DOHH2 (cell line): ENCODE data around the gene EBP.

ENCODE experiments used
- H3F3A ChIP-seq: fragments of 200-600 bp; sonication (generic), shearing (Covaris generic); 2 replicates; pipeline ENCODE4 v1.6.0; 2016; ENCODE audit warnings: antibody characterized with exemption, mild to moderate bottlenecking; ENCODE audit not compliant: control insufficient read depth, insufficient read depth
- H3K27ac ChIP-seq: fragments of 200-600 bp; sonication (generic); 2 replicates; pipeline ENCODE4 v1.5.1; 2014; ENCODE audit warnings: low read depth, mild to moderate bottlenecking, low read length, moderate library complexity
- H3K27me3 ChIP-seq: fragments of 200-600 bp; sonication (generic); 2 replicates; pipeline ENCODE4 v1.6.1; 2014; ENCODE audit warnings: mild to moderate bottlenecking, low read length, mixed read lengths; ENCODE audit not compliant: control insufficient read depth
- H3K36me3 ChIP-seq: fragments of 200-600 bp; sonication (generic); 2 replicates; pipeline ENCODE4 v1.6.1; 2014; ENCODE audit warnings: mild to moderate bottlenecking, low read length, moderate library complexity, mixed read lengths; ENCODE audit not compliant: control insufficient read depth
- H3K4me1 ChIP-seq: fragments of 200-600 bp; sonication (generic); 2 replicates; pipeline ENCODE4 v1.6.1; 2014; ENCODE audit warnings: mild to moderate bottlenecking, low read length, mixed read lengths; ENCODE audit not compliant: control insufficient read depth
- H3K4me2 ChIP-seq: fragments of 200-600 bp; sonication (generic); 2 replicates; pipeline ENCODE4 v1.6.0; 2014; ENCODE audit warnings: mild to moderate bottlenecking, low read length, moderate library complexity
- H3K4me3 ChIP-seq: fragments of 200-600 bp; sonication (generic); 2 replicates; pipeline ENCODE4 v1.5.1; 2014; ENCODE audit warnings: mild to moderate bottlenecking, low read length, mixed read lengths
- H3K79me2 ChIP-seq: fragments of 200-600 bp; sonication (generic); 2 replicates; pipeline ENCODE4 v1.6.1; 2014; ENCODE audit warnings: mild to moderate bottlenecking, low read length, mixed read lengths; ENCODE audit not compliant: control insufficient read depth
- H3K9me2 ChIP-seq: fragments of 200-600 bp; sonication (generic); replicated peaks from 2 replicates; pipeline ENCODE4 v1.6.1; 2014; ENCODE audit warnings: mild to moderate bottlenecking, low read length, mixed read lengths; ENCODE audit not compliant: control insufficient read depth
- H3K9me3 ChIP-seq: fragments of 200-600 bp; sonication (generic); 2 replicates; pipeline ENCODE4 v1.6.1; 2014; ENCODE audit warnings: antibody characterized with exemption, low read length, mixed read lengths; ENCODE audit not compliant: control insufficient read depth, insufficient read depth
- H4K20me1 ChIP-seq: fragments of 200-600 bp; sonication (generic); 2 replicates; pipeline ENCODE4 v1.6.0; 2014; ENCODE audit warnings: low read depth, mild to moderate bottlenecking, antibody characterized with exemption, low read length, moderate library complexity; ENCODE audit not compliant: control insufficient read depth, insufficient read depth
- EZH2phosphoT487 ChIP-seq: fragments of 200-600 bp; sonication (generic); IDR thresholded peaks from 2 replicates; pipeline ENCODE4 v1.6.1; 2017; ENCODE audit warnings: borderline replicate concordance, mild to moderate bottlenecking, antibody characterized with exemption, low read length, moderate library complexity, mixed read lengths
- TF ChIP-seq, protein P1 (sequence below): fragments of 200-600 bp; sonication (generic); IDR thresholded peaks from one replicate; pipeline ENCODE4 v1.5.1; 2014; ENCODE audit warnings: antibody characterized with exemption, mild to moderate bottlenecking, low read depth, low read length; ENCODE audit not compliant: poor library complexity, severe bottlenecking

Gene EBP

DNA sequence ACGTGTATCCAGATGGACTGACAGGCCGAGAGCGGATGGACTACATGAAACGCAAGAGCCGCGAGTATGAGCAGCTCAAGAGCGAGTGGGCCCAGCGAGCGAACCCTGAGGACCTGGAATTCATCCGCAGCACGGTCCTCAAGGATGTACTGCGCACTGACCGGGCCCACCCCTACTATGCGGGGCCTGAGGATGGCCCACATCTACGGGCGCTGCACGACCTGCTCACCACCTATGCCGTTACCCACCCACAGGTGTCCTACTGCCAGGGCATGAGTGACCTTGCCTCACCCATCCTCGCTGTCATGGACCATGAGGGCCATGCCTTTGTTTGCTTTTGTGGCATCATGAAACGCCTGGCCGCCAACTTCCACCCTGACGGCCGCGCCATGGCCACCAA lies 38.0 kb downstream of the EBP start:
- Histone ChIP-seq H3K4me2 (no peak overlapping the region), H3K36me3 (peaks cover 13% of the 10 kb centered on the region), H4K20me1 (no peaks in the 10 kb centered on the region), H3K27ac (no peak overlapping the region), H3K79me2 (no peaks in the 10 kb centered on the region), H3K4me1 (no peaks in the 10 kb centered on the region), H3F3A (no peaks in the 10 kb centered on the region), H3K9me2 (no peaks in the 10 kb centered on the region), H3K9me3 (no peaks in the 10 kb centered on the region), H3K27me3 (no peaks in the 10 kb centered on the region), H3K4me3 (no peak overlapping the region)
- TF ChIP-seq EZH2phosphoT487, result no peak
- TF ChIP-seq, protein P1, sequence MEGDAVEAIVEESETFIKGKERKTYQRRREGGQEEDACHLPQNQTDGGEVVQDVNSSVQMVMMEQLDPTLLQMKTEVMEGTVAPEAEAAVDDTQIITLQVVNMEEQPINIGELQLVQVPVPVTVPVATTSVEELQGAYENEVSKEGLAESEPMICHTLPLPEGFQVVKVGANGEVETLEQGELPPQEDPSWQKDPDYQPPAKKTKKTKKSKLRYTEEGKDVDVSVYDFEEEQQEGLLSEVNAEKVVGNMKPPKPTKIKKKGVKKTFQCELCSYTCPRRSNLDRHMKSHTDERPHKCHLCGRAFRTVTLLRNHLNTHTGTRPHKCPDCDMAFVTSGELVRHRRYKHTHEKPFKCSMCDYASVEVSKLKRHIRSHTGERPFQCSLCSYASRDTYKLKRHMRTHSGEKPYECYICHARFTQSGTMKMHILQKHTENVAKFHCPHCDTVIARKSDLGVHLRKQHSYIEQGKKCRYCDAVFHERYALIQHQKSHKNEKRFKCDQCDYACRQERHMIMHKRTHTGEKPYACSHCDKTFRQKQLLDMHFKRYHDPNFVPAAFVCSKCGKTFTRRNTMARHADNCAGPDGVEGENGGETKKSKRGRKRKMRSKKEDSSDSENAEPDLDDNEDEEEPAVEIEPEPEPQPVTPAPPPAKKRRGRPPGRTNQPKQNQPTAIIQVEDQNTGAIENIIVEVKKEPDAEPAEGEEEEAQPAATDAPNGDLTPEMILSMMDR, result no peak

DNA sequence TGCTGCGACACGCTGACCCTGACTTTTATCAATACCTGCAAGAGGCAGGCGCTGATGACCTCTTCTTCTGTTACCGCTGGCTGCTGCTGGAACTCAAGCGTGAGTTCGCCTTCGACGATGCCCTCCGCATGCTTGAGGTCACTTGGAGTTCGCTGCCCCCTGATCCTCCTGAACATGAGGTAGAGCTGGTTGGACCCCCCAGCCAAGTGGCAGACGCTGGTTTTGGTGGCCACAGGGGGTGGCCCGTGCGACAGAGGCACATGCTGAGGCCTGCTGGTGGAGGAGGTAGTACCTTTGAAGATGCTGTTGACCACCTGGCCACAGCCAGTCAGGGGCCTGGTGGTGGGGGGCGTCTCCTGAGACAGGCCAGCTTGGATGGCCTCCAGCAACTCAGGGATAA lies 38.4 kb downstream of the EBP start:
- Histone ChIP-seq H3K9me2 (no peaks in the 10 kb centered on the region), H4K20me1 (no peaks in the 10 kb centered on the region), H3K9me3 (no peaks in the 10 kb centered on the region), H3K27ac (no peak overlapping the region), H3K4me1 (no peaks in the 10 kb centered on the region), H3K79me2 (no peaks in the 10 kb centered on the region), H3K27me3 (no peaks in the 10 kb centered on the region), H3K4me3 (no peak overlapping the region), H3K4me2 (no peak overlapping the region), H3K36me3 (peaks cover 8% of the 10 kb centered on the region), H3F3A (no peaks in the 10 kb centered on the region)
- no peak for TF ChIP-seq EZH2phosphoT487
- TF ChIP-seq, protein P1, result no peak

DNA sequence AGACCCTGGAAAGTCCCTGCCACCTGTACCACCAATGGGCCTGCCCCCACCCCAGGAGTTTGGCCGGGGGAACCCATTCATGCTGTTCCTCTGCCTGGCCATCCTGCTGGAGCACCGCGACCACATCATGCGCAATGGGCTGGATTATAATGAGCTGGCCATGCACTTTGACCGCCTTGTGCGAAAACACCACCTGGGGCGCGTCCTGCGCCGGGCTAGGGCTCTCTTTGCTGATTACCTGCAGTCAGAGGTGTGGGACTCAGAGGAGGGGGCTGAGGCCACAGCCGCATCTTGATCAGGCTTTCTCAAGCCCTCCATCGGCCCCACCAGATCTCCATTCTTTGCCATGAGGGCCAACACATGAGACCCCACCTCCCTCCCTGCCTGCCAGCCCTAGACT lies 39.1 kb downstream of the EBP start:
- H3K4me3 ChIP-seq, result no peak overlapping the region
- no peaks in the 10 kb centered on the region for H3K9me2 ChIP-seq
- H3K4me2 ChIP-seq, result no peak overlapping the region
- no peaks in the 10 kb centered on the region for H3K9me3 ChIP-seq
- no peaks in the 10 kb centered on the region for H3K27me3 ChIP-seq
- no peak for TF ChIP-seq EZH2phosphoT487
- TF ChIP-seq, protein P1, result no peak
- H3K79me2 ChIP-seq, result no peaks in the 10 kb centered on the region
- no peak overlapping the region for H3K27ac ChIP-seq
- no peaks in the 10 kb centered on the region for H4K20me1 ChIP-seq
- H3K4me1 ChIP-seq, result no peaks in the 10 kb centered on the region
- H3F3A ChIP-seq, result no peaks in the 10 kb centered on the region
- H3K36me3 ChIP-seq, result peaks cover 6% of the 10 kb centered on the region

DNA sequence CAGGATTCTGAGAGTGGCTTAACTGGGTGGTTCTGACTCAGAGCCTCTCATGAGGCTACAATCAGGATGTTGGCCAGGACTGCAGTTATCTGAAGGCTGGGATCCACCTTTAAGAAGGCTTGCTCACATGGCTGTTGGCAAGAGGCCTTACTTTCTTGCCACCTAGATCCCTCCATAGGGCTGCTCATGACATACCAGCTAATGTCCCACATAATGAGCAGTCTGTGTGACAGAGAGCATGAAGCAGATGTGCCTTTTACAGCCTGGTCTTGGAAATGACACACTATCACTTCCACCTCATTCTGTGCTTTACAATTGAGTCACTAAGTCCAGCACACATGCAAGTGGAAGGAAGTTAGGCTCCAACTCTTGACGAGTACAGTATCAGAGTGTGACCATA lies 48.4 kb downstream of the EBP start:
- Histone ChIP-seq H3K27me3 (no peaks in the 10 kb centered on the region), H3K4me2 (no peak overlapping the region), H4K20me1 (peaks cover under 1% of the 10 kb centered on the region; the same call in 1 of the 2 replicates), H3F3A (peaks cover 3% of the 10 kb centered on the region; the same call in 1 of the 2 replicates), H3K4me3 (no peak overlapping the region), H3K9me3 (no peaks in the 10 kb centered on the region), H3K27ac (no peak overlapping the region), H3K9me2 (no peaks in the 10 kb centered on the region), H3K4me1 (peaks cover 20% of the 10 kb centered on the region), H3K36me3 (peaks cover 5% of the 10 kb centered on the region), H3K79me2 (peaks cover 6% of the 10 kb centered on the region)
- TF ChIP-seq EZH2phosphoT487, result no peak
- TF ChIP-seq, protein P1, result no peak
